Measurements from ENCODE around the gene PRKCH. TPM values are rescaled to one million over a fixed set of nuclear protein-coding genes. Genes with fewer than 3 reads are reported as not detected.

Gene PRKCH
- total RNA-seq, 4 donors from 2014 or later = 17.9 to 28.7 (median 25.0) TPM

DNA sequence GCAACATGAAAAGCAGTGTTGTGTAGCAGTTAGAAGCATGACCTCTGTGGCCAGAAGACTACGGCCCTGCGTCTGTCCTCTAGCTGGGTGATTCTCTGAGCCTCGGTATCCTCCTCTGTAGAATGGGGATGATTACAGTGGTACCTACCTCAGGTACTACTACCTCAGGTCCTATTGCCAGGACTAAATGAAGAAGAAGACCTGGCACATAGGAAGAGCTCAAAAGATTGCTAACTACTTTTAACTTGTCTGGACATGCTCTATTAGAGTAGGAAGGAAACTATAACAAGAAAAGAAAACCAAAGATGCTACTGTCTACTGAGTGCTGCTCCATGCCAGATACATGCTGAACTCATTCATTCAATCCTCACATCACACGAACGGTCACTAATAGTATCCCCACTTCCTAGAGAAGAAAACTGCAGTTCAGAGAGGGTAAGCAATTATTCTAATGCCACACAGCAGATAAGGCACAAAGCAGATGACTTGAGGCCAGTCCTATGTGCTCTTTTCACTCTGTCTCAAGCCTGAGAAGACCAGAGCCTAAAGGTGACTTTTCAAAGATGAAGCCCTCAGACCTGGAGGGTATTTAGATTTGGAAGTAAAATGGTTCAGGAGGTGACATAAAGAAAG is 265.8 kb downstream of the PRKCH start:
- Histone ChIP-seq H3K27ac (peak overlapping the region; percentile 80 to 95 (median 84)), H3K27me3 (no peaks in the 10 kb centered on the region), H3K4me3 (no peak overlapping the region), H3K9me3 (peaks cover 0 to 5% (median 0%) of the 10 kb centered on the region in 3 donors), H3K4me1 (peaks cover 20 to 67% (median 36%) of the 10 kb centered on the region in 3 donors), H3K36me3 (no peaks in the 10 kb centered on the region)
- TF ChIP-seq EP300 (IDR thresholded peaks at IDR 0.05) (no peak), POLR2A (IDR thresholded peaks at IDR 0.05) (no peak), POLR2AphosphoS5 (IDR thresholded peaks at IDR 0.05) (no peak)
- TF ChIP-seq, protein P1, sequence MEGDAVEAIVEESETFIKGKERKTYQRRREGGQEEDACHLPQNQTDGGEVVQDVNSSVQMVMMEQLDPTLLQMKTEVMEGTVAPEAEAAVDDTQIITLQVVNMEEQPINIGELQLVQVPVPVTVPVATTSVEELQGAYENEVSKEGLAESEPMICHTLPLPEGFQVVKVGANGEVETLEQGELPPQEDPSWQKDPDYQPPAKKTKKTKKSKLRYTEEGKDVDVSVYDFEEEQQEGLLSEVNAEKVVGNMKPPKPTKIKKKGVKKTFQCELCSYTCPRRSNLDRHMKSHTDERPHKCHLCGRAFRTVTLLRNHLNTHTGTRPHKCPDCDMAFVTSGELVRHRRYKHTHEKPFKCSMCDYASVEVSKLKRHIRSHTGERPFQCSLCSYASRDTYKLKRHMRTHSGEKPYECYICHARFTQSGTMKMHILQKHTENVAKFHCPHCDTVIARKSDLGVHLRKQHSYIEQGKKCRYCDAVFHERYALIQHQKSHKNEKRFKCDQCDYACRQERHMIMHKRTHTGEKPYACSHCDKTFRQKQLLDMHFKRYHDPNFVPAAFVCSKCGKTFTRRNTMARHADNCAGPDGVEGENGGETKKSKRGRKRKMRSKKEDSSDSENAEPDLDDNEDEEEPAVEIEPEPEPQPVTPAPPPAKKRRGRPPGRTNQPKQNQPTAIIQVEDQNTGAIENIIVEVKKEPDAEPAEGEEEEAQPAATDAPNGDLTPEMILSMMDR (IDR thresholded peaks at IDR 0.05) = no peak
- no peak for ATAC-seq
- 62 to 76% methylated on average over 2 to 5 of the region's 5 CpGs for WGBS, 2 donors (ENCODE audit: low coverage in 1 of 2)

- ATAC-seq = peak; percentile 47
Observed at GRCh38 chr14:61588419-61588901, 267.1 kb downstream of the PRKCH start.

GRCh38 chr14:61589691-61590581 is 268.6 kb downstream of the PRKCH start:
- no peak overlapping the region for H3K4me3 ChIP-seq
- no peaks in the 10 kb centered on the region for H3K36me3 ChIP-seq
- no peak for ATAC-seq
- H3K9me3 ChIP-seq = peaks cover 0 to 5% (median 0%) of the 10 kb centered on the region in 3 donors
- no peaks in the 10 kb centered on the region for H3K27me3 ChIP-seq
- peaks cover 16 to 51% (median 30%) of the 10 kb centered on the region in 3 donors for H3K4me1 ChIP-seq
- TF ChIP-seq EP300 (IDR thresholded peaks at IDR 0.05) (no peak), POLR2A (IDR thresholded peaks at IDR 0.05) (no peak), POLR2AphosphoS5 (IDR thresholded peaks at IDR 0.05) (no peak)
- TF ChIP-seq, protein P1 (IDR thresholded peaks at IDR 0.05) = no peak
- peak overlapping the region in 2 of 4 donors; percentile 5 to 80 for H3K27ac ChIP-seq
- WGBS, 2 donors (ENCODE audit: low coverage in 1 of 2) = 86% methylated on average over 9 of the region's 12 CpGs; no CpG with 5 or more reads in 1 of the 2 donors

More at GRCh38 chr14:61588419-61588901, 267.1 kb downstream of the PRKCH start:
- peak overlapping the region; percentile 80 to 95 (median 84) for H3K27ac ChIP-seq
- peaks cover 16 to 58% (median 30%) of the 10 kb centered on the region in 3 donors for H3K4me1 ChIP-seq
- TF ChIP-seq, protein P1 (IDR thresholded peaks at IDR 0.05) = no peak
- no peak for TF ChIP-seq POLR2A (IDR thresholded peaks at IDR 0.05)
- peak; percentile 25 for TF ChIP-seq POLR2AphosphoS5 (IDR thresholded peaks at IDR 0.05)
- no peak for TF ChIP-seq EP300 (IDR thresholded peaks at IDR 0.05)
- H3K9me3 ChIP-seq = peaks cover 0 to 5% (median 0%) of the 10 kb centered on the region in 3 donors
- no peaks in the 10 kb centered on the region for H3K36me3 ChIP-seq
- H3K27me3 ChIP-seq = no peaks in the 10 kb centered on the region
- 65 to 71% methylated on average over 2 to 6 of the region's 6 CpGs for WGBS, 2 donors (ENCODE audit: low coverage in 1 of 2)
- no peak overlapping the region for H3K4me3 ChIP-seq

DNA sequence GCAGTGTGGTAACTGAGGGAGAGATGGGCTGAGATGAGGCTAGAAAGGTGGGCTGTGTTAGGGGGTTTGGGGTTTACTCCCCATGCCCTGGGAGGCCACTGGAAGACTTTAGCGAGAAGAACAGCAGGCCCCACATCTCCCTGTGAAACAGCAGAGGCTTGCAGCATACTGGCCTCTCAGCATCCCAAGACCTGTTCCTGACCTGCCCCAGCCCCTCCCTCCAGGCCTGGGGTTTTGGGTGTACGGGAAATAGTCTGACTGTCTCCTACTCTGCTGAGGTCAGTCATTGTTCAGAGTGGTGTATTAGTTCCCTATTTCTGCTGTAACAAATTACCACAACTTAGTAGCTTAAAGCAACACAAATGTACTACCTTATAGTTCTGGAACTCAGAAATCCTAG is 270.5 kb downstream of the PRKCH start:
- WGBS, 2 donors (ENCODE audit: low coverage in 1 of 2) = 87 to 100% methylated on average over 1 to 2 of the region's 2 CpGs
- no peak for TF ChIP-seq EP300 (IDR thresholded peaks at IDR 0.05)
- TF ChIP-seq, protein P1 (IDR thresholded peaks at IDR 0.05) = no peak
- TF ChIP-seq POLR2AphosphoS5 (IDR thresholded peaks at IDR 0.05) = no peak
- TF ChIP-seq POLR2A (IDR thresholded peaks at IDR 0.05) = no peak
- Histone ChIP-seq H3K4me1 (peaks cover 2 to 35% (median 12%) of the 10 kb centered on the region in 3 donors), H3K27ac (no peak overlapping the region), H3K27me3 (no peaks in the 10 kb centered on the region), H3K9me3 (peaks cover 0 to 5% (median 0%) of the 10 kb centered on the region in 3 donors), H3K36me3 (no peaks in the 10 kb centered on the region), H3K4me3 (no peak overlapping the region)
- ATAC-seq = no peak
